Stimulated activated CD8-positive, alpha-beta memory T cell treated with anti-CD3 and anti-CD28 coated beads, Interleukin-12 subunit alpha, Interleukin-12 subunit beta, amount 100 ng/mL, for 24 hours (primary cell): ENCODE data around the gene TMEM31.

Experiments
- DNase-seq: peaks from one replicate; pipeline ENCODE4 v3.0.0-alpha.2; 2020; ENCODE audit errors: extremely low read depth

The TMEM31 gene, protein sequence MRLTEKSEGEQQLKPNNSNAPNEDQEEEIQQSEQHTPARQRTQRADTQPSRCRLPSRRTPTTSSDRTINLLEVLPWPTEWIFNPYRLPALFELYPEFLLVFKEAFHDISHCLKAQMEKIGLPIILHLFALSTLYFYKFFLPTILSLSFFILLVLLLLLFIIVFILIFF

DNA sequence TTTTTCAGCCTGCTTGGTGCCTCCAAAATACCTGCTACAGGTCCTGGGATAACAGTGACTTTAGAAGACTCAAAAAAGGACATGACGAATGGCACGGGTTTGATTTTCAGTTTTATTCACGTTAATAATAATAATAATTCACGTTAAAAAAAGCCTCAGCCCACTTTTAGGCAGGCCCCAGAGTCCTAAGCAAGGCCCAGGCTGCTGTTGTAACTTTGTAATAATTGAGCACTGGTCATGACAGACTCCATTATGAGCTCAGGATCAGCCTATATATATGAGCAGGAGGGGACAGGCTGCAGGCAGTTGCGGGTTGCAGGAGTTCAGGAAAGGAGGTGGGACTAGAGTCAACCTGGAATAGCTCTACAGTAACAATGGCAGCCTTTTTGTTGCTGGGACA is at the start of gene TMEM31:
TMEM31 (plus strand) TSS at position 301 of the 400 bp plus-strand sequence. CDS start 1,350 bp downstream, outside the sequence.
- DNase-seq: no peak

DNA sequence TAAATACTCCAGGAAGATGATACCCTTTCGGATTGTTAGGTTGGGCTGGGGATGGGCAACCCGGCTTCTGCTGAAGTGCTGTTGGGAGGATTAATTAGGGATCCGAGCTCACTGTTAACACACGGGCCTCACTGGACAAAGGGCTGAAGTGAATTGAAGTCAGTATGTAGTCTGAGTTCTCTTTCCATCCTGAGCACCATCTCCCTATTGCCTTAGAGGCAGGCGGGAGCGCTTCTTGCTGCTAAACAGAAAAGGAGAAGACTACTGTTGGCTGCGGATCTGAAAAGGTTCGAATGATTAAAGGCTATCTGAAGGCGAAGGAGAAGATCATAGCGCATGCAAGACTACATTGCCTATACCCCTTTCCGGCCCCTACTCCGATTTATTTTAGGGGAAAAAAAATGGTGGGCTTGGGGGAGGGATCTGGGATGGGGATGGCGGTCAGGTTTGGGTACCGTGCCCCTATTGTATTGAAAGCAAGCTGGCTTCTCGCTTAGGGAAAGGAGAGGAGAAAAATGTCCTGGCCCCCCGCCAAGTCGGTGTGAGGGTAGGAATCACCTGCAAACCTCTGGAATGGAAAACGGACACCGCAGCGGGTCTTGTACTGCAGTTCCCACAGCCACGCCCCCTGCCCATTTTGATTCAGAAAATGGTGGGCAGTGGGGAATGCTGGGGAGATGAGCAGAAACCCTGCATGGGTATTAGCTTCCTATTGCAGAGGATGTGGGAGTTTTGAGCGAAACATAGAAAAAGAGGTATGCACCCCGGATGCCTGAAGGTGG is 46.5 kb upstream of the TMEM31 start:
- DNase-seq: no peak

DNA sequence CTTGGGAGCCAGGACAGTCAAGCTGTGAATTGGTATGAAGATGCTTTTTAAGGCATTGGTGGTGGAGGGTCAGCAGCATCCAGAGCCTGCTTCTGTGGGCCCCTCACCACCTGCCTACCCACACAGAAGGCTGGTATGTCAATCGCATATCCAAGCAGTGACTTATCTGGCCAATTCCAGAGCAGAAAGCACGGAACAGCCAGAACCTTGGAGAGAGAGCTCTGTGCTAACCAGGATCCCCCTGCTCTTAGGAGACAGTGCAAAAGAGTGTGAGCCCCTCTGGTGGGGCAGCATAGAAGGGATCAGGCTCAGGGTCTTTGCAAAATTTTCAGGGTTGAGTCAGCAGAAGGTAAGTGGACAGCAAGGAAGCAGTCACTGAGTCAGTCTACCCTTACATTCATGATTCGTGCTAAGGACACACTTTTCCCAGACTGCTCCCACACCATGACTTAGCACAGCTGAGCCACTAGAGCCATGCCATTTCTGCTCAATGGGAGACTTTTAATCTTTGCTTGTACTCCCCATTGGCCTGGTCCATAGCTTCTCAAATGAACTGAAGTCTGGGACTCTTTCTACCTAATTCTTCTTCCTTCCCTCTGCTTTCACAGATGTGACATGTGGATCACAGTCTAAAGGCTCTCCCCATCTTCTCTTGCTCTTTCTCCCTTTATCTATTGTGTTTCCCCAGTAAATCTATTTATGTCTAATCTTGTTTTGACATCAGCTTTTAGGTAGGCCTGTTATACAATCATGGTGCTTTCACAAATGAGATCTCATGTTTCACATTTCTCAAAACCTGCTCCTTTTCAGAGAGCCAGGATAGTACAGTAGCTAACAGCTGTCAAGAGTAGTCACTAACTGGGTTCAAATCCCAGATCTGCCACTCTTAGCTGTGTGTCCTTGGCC is 44.3 kb upstream of the TMEM31 start:
- no peak for DNase-seq

DNA sequence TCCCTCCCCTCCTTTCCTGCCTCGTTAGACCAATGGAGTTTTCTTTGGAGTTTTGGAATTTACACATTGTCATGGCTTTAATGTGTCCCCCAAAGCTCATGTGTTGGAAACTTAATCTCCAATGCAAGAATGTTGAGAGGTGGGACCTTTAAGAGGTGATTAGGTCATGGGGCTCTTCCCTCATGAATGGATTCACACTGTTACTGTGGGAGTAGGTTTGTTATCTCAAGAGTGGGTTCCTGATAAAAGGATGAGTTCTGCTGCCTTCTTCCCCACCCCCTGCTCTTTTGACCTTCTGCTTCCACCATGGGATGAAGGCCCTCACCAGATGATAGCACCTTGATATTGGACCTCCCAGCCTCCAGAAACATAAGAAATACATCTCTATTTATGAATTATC is 41.0 kb upstream of the TMEM31 start:
- DNase-seq: no peak

DNA sequence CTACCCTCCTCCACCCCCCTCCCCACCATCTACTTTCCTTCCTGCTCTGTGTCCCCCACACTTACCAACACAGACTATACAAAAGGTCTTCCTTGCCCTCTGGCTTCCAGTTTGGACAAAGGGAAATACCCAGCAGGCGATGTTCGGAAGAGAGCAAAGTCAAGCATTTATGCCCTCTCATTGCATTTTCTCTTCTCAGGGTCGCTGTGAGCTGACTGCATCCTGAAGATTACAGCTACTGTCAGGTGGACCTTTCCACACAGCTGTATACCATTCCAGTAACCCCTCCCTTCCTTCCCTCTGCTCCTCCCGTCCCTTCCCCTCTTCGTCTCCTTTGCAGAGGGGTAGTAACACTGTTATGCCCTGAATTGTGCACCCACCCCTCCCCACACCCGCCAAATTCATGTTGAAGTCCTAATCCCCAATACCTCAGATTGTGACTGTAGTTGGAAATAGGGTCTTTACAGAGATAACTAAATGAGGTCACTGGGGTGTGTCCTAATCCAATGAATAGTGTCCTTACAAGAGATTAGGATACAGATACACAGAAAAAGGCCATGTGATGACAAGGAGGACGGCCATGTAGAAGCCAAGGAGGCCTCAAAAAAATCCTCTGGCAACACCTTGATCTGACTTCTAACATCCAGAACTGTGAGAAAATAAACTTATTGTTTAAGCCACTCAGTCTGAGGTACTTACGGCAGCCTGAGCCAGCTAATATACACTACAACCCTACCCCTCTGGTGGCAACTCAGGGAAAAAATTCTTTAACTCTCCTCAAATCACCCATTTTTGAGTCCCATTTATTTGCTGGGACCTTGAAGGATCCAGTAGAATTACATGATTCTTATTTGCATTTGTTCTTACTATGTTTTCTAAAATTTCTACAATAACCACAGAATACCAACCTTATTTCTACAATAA is 35.9 kb upstream of the TMEM31 start:
- DNase-seq: no peak

DNA sequence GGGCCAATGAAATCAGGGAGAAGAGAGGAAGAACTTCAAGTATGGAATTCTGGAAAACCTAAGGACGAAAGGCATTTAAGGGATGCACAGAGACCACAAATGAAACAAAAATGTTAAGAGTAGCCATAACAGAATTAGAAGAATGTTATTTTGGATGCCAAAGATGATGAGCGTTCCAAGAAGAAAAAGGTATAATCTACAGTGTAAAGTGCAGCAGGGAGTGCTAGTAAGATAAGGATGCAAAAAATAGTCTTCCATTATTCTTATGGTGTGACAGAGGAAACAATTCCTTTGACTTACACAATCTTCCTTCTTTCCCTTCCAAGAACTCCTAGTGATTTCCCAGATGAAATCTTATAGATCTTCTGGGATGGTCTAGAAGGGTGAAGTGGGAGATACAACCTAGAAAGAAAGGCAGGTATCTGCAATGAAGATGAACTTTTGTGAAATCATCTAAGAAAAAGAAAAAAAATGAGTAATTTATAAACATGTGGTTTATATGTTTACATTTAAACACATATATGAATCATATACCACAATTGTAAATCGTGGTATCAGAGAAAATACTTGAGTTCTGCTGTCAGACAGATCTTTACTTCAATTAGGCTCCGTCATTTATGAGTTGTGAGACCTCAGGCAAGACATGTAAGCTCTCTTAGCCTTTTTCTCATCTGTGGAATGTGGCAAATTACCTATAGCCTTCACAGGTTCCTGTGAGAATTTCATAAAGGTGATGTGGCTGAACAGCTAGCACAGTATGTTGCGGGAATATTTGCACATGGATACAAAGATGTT is 32.3 kb upstream of the TMEM31 start:
- DNase-seq: no peak

DNA sequence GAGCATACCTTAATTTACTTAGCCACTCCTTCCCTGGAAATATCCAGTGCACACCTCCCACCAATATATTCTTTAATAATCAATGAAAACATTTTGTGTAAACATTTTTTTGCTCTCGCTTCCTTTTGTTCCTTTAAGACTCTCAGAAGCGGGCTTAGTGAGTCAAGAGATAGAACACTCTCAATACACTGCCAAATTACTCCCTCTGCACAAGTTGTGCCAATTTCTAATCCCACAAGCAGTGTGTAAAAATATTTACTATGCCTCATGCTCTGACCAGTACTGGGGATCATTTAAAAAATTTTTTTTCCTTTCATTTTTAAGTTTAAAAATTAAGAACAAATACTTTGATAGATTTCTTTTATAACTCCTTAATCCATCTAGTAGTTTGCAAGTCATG is 29.3 kb upstream of the TMEM31 start:
- no peak for DNase-seq

DNA sequence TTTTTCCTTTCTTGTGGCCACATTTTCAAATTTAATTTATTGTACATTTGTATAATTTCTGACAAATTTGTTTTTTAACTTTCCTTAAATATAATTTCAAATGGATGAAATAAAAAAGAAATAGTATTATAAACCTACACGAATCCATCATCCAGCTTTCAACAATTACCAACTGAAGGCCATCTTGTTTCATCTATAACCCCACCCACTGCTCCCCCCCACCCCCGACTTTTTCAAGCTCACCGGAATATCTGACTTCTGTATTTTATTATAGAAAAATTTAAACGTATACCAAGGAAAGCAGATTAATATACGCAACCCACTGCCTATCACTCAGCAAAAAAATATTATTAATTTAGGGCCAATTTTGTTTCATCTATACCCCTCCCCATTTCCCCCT is 25.3 kb upstream of the TMEM31 start:
- DNase-seq: no peak

DNA sequence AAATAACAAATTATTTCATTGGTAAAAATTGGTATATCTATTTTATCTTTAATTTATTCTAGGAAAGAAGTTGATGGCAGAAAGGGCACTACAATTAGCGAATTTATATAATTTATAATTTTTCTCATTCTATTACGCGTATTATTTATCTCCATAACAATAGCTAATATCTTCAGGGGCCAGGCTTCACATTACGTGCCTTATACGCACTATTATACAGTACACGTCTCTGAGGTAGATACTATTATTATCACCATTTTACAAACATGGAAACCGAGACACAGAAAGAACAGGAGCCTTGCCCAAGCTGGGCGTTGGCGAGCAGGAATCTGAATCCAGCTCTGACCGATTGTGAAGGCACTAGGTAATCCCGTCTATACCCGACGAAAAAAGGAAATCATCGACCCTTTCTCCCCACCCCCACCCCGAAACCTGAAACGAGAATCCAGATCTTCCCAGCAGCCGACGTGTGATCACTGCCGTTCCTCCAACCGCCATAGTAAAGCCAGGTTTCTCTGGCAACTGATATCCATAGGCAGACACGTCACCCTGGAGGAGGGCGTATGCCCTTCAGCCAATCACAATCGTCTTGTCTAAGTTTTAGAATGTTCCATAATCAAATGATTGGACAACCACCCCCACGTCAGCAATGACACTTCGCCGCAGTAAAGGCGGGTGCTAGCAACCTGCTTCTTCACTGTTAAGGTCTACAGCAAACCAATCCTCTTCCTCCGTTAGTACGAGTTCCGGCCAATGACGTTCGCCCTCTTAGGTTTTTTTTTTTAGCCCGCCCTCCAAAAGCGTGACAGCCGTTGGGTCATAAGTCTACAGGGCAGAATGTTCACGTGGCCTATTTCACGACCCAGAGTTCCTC is 24.3 kb upstream of the TMEM31 start, which contains the start of gene MORF4L2:
MORF4L2 (minus strand) TSS at position 501 of the 874 bp plus-strand sequence. CDS start 9,672 bp downstream, outside the sequence.
- DNase-seq: peak; percentile 56

DNA sequence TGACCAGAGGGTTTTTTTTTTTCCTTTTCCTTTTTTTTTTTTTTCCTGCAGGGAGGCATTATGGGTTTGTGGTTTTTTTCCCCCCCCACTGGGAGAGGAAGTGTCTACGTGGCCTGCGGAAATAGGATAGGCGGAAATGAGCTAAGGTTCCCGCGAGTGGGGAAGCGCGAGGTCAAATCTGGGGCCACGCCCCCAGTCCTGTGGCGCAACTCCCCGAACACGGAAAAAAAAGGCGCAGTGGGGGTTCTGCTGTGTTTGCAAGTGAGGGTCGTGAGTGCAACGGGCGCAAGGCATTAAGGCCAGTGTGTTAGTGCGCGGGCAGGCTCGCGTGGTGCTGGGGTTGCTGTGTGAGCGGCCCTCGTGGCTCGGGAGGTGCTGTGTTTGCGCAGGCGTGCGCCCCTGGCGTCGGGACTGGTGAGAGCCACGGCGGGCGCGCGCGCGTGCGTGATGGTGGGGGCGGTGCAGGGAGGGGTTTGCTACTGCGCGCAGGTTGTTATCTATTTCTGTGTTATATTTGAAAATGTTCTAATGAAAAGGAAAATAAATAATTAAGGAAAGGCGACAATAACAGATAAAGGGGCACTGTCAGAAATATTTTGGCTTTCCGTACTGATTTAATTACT is 23.5 kb upstream of the TMEM31 start:
- DNase-seq: peak; percentile 62

DNA sequence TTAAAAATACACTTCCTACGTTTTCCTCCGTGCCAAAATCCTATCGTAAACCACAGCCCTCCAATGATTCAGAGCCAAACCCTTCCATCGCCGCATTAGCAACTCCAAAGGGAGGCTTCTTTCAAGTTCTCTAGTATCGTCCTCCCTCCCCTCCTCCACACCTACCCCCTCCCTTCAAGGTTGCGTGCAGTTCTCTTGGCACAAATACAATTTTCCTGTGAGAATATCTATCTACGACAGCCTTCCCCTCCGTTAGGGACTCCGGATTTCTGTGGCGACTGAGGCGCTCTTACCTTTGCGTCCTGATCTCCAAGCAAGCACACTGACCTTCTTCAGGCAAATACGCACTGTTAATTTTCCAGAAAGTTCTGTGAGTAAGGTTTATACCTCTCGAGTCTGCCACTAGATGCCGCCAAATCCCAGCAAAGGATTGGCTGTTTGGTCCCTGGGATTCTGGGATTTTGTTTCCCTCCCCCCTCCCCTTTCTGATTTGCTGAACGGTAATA is 23.0 kb upstream of the TMEM31 start:
- peak; percentile 2 for DNase-seq

DNA sequence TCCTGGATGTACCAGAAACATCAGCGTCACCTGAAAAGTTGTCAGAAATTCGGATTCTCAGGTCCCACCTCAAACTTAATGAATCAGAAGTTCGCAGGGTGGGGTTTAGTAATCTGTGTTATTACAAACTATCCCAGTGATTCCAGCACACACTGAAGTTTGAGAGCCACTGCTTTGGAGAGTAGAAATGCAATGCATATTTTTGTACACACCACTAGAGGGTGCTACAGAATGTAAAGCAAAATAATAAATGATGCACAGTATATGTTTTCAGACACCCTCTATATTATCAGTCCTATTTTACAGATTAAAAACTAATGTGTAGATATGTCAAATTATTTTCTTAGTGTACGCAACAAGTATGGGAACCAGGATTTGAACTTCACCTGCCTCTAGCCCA is 21.8 kb upstream of the TMEM31 start:
- DNase-seq: no peak

DNA sequence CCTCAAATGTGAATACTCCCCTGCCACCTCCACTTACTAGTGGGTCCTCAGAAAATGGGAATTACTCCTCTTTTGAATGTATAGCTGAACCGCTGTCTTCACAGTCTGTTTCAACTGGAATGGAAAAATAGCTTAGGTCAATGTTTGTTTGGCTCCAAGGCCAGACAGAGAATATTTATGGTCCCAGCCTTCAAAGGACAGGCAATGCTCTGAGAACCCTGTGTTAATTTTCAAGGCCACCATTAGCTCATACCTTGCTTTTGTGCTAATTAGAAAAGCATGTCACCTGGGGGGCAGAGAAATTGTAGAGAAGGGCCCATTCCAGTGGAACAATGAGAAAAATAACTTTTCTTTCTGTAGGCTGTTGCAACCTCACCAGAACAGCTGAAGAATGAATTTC is 19.6 kb upstream of the TMEM31 start:
- no peak for DNase-seq

DNA sequence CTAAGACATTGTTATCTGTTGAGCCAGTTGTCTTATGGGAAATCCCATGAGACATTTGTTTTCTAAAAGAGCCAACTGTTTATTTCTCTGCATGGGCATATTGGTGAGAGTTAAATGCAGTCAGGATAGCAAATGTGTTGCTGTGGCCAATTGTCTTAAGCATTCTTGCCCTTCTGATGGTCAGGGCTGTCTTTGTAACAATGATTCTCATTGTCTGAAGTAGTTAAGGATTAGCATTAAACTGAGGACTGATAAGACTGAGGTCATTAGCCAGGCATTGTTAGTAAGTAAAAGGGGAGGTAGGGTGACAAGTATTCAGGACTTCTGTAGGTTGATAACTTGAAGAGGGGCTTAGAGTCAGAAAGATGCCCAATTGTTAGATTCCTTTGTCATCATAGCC is 13.0 kb upstream of the TMEM31 start:
- DNase-seq: no peak

DNA sequence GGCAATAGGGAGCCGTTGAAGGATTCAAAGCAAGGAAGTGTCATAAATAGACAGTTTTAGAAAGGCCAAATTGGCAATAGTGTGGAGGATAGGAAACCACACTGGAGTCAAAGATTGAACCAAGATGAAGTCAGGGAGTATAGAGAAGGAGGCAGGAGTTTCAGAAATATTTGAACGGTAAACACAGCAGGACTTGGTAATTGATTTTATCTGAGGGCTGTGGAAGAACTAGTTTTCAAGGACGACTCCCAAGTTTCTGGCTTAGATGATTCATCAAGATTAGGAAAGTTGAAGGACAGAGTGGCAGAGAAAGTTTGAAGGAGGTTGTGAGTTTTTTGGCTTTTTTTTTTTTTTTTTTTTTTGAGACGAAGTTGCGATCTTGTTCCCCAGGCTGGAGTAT is 11.5 kb upstream of the TMEM31 start:
- no peak for DNase-seq

DNA sequence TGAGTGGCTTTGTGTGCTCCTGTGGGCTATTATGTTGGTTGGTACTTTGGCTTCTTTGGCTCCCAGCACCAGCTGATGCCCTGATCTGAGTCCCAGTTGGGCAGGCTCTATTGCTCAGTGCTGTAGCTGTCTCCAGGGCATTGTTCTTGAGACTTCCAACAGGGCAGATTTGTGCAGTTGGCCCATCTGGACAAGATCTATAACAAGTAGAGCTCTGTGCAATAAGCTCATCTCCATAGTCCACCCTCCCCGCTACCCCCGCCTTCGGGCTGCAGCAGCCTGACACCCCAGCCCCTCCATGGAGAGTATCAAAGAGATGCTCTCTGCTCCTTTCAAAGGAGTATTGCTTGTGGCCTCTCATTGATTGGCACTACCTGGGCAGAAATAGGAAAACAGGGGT is 5.8 kb upstream of the TMEM31 start:
- no peak for DNase-seq

DNA sequence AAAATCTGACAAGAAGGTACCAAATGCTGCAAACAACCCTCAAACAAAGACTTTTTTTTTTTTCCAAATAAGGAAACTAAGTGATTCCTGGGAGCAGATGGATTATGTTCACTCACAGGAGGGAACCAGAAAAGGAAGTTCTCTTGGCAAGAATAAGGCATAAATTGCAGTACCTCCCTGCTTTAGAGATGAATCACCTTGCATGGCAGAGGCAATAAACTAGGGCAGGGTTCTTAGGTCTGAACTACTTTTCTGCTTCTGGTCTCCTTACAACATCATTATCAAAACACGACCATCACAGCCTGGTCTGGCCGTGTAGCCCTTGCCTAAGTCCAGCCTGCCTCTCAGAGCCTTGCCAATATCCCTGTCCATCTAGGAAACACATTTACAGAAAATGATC is 6.3 kb downstream of the TMEM31 start:
- no peak for DNase-seq

DNA sequence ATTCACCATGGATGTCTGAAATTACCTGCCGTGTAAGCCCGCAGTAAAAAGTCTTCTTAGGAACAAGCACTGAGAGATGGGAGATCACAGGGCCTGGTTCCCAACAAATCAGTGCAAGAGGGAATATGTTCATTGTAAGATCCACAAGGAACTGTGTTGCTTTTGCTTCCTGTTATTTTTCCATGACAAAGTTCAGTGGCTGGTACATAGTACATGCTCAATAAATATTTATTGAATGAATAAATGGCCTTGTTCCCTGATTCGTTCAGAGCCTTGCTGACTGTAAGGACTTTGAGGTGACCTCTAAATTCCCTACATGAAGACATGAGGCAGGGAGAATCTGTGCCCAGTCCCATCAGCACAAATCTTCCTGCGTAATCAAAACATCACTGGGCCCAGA is 7.4 kb downstream of the TMEM31 start:
- DNase-seq: no peak

DNA sequence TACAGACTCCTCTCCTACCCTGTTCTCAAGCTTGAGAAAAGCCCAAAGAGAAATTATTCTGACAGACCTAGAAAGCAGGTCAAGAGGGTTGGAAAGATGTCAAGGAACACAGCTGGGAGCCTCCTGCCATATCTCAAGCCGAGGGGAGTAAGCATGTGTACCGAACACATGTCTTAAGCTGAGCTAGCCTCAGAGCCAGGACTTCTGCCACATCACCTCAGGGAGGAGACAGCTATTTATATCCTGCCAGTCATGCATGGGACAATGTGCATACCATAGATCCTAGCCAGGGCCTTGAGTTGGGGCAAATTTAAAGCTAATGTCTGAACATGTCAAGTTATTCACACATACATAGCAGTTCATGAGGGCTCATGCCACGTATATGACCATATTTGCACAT is 11.8 kb downstream of the TMEM31 start:
- no peak for DNase-seq
